Fibroblast of peridontal ligament (primary cell): ENCODE data around the gene USP14.

Source experiments
- DNase-seq: peaks from one replicate; pipeline ENCODE4 v3.0.0-alpha.2; 2010; ENCODE audit errors: extremely low read depth

USP14 gene

DNA sequence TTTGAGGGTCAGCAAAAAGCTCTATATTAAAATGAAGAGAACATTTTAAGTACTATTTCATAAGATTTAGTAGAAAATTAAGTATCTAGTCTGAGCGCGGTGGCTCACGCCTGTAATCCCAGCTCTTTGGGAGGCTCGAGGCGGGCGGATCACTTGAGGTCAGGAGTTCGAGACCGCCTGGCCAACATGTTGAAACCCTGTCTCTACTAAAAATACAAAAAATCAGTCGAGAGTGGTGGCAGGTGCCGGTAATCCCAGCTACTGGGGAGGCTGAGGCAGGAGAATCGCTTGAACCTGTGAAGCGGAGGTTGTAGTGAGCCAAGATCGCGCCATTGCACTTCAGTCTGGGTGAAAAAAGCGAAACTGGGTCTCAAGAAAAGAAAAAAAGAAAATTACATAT lies 1.6 kb downstream of the USP14 start:
- no peak for DNase-seq

DNA sequence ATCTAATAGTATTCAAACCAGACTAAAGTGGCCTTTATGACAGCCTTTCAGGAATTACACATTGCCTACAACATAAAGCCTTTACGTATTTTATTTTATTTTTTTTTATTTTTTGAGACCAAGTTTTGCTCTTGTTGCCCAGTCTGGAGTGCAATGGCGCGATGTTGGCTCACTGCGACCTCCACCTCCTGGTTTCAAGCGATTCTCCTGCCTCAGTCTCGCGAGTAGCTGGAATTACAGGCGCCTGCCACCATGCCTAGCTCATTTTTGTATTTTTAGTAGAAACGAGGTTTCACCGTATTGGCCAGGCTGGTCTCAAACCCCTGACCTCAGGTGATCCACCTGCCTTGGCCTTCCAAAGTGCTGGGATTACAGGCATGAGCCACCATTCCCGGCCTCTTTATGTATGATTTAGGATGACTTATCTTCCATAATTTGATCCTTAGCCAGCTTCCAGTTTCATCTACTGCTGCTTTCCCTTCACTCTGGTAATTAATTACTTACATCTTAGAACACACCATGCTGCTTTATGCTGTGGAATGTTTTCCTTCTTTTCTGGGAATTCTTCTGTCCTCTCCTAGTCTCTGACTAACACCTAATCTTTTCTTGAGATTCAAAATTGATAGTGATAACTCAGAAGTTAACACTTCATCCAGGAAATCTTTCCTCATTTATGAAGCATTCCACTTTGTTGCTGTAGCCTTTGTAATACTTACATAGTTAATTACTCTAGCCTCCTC lies 2.6 kb downstream of the USP14 start:
- no peak for DNase-seq

DNA sequence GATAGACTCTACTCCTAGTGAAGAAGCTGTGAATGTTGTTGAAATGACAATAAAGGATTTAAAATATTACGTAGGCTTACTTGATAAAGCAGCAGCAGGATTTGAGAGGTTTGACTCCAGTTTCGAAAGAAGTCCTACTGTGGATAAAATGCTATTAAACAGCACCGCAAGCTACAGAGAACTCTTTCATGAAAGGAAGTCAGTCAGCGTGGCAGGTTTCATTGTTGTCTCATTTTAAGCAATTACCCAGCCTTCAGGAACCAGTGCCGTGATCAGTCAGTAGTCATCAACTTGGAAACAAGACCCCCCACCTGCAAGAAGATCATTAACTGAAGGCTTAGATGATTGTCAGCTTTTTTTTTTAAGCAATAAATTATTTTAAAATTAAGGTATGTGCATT lies 14.0 kb downstream of the USP14 start:
- DNase-seq: no peak

DNA sequence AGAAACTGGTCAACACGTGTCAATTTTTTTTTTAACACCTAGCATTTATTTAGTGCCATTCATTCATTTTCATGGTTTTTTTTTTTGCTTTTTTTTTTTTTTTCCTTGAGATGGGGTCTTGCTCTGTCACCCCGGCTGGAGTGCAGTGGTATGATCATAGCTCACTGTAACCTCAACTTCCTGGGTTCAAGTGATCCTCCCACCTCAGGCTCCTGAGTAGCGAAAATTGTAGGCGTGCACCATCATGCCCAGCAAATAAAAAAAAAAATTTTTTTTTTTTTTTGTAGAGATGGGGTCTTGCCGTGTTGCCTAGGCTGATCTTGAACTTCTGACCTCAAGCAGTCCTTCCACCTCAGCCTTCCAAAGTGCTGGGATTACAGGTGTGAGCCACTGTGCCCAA lies 21.1 kb downstream of the USP14 start:
- DNase-seq: no peak

DNA sequence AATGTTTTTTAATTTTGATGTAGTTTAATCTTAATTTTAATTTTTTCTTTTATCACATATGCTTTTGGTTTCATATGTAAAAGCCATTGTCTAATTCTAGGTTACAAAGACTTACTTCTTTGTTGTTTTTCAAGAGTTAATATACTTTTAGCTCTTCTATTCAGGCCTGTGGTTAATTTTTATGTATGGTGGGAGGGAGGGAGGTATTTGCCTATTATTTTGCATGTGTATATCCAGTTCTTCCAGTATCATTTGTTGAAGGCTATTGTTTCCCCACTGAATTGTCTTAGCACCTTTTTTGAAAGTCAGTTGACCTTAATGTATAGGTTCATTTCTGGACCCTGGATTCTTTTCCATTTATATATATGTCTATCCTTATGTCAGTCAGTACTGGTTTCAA lies 23.4 kb downstream of the USP14 start:
- DNase-seq: no peak

DNA sequence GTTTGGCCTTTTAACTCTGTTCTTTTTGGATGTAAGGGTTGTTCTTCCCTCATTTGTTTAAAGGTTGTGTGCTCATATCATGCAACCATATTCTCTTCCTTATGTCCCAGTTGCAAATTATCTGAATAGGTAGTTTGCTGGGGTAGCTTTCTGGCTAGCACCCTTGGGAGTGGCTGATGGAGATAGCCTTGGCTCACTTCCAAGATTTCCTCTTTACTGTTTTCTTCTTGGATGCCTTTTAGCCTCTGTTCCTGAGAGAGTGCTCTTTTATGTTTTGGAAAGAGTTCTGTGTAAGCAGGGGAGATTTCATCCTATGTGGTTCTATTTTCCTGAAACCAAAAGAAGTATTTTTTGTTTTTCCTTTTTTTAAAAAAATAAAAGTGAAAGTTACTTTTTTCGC lies 25.4 kb downstream of the USP14 start:
- DNase-seq: peak; percentile 42

DNA sequence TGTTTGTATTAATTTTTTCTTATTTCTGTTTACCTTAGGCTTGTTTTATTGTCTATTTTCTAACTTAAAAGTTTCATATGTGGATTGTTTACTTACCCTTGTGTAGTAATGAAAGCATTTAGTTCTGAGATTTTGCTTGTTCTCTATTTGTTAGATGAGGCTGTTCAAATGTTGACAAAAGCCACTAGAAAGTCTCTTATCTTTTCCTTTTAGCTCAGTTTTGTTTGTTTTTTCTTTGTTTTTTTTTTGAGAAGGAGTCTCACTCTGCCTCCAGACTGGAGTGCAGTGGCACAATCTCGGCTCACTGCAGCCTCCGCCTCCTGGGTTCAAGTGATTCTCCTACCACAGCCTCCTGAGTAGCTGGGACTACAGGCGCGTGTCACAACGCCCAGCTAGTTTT lies 30.9 kb downstream of the USP14 start:
- DNase-seq: no peak

DNA sequence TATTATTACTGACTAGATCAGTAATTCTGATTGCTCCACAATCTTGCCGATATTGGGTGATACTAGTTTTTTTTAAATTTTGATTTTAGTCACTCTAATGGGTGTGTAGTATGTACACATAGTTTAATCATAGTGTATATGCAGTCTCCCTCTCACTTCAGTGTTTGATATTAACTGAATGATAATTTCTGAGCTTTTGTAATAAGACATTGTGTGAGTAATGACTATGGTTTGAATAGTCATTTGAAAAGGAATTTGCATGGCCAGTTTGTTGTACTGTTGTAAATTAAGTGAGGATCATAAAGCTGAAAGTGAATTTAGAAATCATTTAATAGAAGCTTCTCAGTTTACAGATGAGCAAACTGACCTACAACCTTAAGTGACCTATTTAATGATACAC lies 33.4 kb downstream of the USP14 start:
- no peak for DNase-seq

DNA sequence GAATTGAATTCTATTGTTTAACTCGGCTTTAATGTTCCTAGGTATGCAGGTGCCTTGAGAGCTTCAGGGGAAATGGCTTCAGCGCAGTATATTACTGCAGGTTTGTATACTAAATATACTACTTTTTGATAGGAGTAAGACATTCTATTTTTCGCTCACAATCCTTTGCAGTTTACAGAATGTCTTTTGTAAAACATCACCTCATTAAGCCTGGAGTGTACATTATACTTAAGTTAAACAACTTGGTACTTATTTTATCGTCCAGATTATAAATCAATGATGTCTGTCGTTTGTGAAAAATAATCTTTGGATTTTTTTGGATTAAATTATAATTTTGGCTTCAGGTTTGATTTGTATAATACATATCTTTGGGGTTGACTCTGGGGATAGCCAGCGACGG lies 34.4 kb downstream of the USP14 start:
- no peak for DNase-seq

DNA sequence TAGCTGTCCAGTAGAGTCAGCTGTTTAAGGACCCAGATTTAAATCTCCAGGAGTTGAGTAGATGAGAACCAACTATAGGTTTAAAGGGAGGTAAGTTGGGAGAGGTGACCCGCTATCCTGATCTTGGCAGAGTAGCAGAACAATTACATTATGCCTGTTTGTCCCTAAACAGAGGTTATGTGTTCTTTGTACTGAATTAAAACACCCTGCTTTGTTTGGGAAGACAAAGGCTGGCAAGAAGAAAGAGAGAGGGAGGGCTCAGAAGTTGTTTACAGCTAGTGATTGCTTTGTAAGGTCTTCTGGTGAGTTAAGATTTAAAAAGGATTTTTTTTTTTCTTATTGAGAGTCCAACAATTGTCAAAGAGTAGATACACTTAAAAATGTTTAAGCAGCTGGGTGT lies 37.3 kb downstream of the USP14 start:
- no peak for DNase-seq

DNA sequence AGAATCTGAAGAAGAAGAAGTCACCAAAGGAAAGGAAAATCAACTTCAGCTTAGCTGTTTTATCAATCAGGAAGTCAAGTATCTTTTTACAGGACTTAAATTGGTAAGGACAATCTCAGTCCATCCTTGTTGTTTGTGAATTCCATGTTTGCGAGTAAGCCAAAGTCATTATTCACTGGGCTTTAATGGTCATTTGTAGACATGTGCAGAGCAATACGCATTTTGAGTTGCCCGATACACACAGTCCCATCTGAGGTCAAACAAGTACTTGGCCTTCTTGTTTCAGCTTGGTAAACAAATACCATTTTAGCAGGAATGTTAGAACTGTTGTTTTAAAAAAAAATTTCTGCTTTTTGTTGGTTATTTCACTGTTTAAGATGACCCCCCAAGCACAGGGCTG lies 40.9 kb downstream of the USP14 start:
- DNase-seq: no peak

DNA sequence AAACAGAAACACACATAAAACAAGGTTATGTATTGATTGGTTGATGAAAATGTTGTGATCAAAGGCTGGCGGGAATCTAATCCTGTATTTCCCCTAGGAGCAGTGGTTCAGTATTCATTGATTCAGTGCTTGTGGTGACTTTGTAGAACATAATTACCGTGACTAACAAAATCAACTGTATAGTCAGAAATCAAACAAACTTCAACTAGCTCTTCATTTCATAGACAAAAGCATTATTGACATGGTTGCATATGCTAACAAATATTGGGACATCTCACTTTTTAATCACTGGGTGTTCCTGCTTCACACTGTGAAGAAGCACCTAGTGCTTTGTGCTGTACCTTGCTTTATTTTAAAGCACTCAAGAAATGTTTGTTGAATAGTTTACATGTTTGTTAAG lies 41.4 kb downstream of the USP14 start:
- DNase-seq: no peak

DNA sequence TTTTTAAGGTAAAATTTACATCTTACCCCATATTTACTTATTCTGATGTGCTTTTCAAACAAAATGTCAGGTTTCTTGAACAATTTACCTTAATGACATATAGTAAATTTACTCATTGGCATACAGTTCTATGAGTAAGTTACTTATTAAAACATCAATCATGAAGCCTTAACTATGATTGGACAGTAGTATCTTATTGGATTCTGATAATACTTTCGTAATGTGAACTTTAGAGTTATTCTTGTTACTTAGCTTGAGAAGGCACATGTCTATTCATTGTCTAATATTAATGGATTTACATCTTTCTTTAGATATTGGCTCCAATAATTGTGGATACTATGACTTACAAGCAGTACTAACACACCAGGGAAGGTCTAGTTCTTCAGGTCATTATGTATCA lies 51.7 kb downstream of the USP14 start:
- no peak for DNase-seq

DNA sequence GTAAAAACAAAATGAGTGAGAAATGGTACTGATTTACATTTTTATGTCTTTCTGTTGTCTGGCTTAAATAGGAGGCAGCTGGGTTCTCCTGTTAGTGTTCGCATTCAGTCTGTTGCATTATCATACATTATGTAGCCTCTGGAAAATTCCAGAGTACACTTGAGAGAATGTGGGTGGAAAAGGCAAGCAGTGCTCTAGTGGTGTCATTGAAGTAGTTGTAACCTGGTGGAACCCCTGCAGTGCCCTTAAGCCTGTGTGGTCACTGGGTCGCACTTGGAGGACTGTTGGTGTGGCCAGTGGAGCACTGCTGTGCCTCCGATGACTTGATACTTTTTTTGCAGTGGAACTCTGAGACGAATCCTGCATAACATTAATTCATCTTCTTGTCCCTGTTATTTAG lies 52.4 kb downstream of the USP14 start:
- DNase-seq: no peak

DNA sequence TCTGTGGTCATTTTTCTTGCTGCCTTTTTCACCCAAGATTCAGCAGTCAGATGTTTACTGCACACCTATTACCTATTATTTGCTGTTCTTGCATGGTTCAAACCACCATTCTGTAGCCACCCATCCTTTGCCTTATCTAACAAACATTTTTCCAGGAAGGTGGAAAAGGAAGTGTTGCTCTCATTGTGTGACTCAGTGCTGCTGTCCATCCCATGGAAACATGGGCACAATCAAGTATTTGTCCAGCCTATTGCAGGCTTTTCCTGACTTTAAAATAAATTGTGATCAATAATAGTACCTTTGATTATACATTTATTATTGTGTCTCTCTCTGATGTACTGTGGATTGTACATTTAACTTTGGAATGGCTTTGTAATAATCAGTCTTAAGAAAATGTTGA lies 53.2 kb downstream of the USP14 start:
- DNase-seq: no peak

DNA sequence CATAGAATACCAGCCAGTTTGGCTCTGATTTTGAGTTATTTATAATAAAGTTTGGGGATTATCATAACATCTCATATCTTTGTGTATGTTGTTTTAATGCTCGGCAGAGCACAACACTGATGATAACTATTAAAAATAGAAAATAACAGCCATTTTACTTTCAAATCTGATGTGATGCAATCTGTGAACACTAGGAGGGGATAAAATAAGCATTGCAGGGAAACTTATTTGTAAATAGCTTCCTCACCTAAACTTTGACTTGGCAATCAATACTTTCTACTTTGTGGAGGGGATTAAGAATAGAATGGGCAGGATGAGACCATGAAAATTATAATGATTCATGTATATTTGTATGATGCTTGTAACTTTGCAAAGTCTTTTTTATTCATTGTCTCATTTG lies 54.4 kb downstream of the USP14 start:
- peak; percentile 7 for DNase-seq

DNA sequence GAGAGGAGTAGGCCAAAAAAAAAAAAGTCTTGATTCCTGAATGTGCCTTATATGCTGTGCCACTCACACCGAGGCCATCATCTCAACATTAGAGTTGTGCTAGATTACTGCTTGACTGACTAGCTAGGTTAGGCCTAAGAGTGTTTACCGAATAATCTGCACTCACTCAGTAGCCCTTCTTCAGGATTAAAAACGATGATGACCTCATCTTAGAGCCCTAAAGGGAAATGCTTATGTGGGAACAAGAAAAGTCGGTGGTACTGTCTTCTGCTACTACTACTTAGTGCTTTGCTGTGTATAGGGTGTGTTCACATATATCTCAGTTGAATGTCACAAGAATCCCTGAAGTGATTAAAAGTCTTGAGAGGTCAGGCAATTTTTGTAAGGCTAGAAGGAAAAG lies 55.1 kb downstream of the USP14 start:
- DNase-seq: no peak

DNA sequence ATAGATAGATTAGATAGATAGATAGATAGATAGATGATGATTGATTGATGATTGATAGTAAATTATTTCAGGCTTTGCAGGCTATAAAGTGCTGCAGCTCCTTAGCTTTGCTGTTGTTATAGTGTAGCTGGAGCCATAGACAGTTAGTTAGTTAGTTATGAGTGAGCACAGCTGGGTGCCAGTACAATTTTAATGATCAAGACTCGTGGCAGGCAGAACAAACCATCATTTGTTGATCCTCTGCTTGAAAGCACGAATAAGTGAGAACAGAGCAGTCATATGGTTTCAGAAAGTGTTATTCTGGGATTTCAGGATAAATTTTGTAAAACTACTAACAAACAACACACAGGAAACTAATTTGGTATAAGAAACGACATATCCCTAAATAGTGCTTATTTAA lies 55.6 kb downstream of the USP14 start:
- no peak for DNase-seq

DNA sequence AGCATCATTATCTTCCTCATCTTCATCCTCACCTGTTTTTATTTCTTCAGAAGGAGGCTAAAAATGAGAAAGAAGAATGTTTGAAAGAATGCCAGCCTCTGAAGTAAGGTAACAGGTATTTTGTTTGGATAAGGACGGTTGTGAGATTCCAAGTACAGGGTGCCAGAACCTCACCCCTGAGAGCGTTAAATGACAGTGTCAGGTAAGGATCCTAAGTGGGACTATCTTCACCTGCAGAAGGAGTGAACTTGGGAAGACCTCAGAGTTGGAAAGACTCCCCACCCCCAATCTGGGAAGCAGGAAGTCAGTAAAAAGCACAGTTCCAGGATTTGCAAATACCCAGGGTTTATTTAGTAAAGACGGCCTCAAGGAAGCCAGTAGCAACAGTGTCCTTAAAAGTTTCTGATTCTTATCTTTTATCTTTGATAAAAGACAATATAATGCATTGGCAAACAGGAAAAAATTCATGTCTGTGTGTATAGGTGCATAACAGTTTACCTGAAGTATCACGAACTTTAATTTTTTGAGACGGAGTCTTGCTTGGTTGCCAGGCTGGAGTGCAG lies 57.2 kb downstream of the USP14 start:
- DNase-seq: no peak

DNA sequence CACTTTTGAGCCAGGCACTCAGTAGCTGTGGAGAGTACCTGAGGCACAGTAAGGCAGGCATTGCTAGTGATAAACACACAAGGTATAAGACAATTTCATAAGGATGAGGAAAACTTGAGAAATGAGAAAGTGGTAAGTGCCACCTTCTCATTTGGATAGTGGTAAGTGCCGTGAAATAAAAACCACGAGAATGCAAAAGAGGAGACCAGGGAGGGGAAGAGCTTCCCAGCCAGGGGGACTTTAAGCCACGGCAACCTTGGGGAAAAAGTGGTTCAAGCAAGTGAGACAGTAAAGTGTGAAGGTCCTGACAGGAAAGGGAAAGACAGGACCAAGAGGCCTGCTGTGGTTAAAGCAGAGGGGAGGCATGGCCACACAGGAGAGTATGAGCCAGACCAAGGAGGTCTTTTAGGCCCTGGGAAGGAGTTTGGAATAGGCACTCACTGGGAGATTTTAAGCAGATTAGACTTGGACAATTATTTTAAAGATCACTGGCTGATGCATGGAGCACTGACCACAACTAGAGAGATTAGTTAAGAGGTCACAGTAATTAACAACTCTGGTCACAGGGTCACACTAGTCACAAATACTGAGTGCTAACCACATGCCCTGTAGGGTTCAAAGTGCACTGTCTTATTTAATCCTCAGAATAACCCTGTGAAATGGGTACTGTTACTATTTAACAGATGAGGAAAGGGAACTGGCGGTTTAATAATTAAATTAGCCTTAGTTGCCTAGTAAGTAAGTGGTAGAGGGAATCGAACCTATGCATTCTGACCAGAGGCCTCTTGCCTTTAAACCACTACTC lies 59.4 kb downstream of the USP14 start:
- no peak for DNase-seq

DNA sequence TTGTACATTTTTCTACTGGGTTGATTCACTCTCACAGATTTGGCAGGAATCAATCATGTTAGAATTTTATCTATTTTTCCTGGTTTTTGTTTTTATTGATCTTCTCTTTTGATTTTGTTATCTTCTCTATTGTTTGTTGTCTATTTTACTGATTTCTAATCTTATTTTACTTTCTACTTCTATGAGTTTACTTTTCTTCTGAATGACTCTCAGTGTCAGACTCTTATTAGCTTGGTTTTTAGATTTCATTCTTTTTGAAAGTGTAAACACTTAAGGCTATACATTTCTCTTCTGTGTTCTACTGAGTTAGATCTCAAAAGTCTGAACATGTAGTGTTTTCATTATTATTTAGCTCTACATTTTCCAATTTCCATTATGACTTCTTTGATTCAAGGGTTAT lies 62.4 kb downstream of the USP14 start:
- no peak for DNase-seq

DNA sequence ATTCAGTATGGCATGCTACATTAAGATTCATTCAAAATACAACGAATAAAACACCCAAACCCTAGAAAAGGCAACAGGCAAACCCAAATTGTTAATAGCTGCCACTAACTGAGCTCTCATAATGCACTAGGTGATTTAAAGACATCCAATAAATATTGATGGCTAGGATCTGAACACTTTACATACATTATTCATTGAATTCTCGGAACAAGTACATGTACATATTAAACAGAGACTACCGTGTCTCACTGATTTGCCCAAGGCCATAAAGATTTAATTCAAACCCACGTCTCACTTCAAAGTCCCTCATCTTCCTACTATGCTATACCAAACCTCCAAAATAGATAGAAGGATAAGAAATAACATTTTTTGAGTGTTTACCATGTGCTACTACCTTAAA lies 67.4 kb downstream of the USP14 start:
- no peak for DNase-seq

DNA sequence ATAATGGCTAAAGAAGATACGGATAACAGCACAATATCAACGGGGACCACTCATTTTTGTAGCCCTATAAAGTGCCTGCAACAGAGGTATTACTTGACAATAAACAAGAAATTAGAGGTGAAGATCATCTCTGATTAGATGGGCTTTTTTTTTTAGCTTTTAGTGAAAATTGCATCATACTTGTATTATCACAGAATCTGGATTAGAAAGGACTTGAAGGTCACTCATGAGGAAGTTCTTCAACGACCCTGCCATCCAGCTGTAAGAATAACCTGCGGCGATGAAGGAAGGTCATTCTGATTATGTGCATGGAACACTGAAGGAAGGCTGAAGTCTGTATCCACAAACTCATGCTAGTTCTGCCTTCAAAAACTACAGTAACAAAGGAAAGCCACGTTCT lies 69.0 kb downstream of the USP14 start:
- DNase-seq: no peak
